ENCODE measurements around the gene LTBP1. TPM values are rescaled to one million over a fixed set of nuclear protein-coding genes. Genes with fewer than 3 reads are reported as not detected.

LTBP1 gene
- total and polyA plus RNA-seq, 2 of the 13 experiments (the other 11 are each of a cell fraction or from before 2014, with no cell fraction given) = 0.12 to 0.22 TPM

- ATAC-seq (no peak), FAIRE-seq (no peak), DNase-seq (ENCODE audit: low spot score) (no peak)
- intact Hi-C loops (cut with micrococcal nuclease; ENCODE audit: unreplicated experiment) = no loop called here
- WGBS (ENCODE audit: low lambda C conversion rate) = 5% methylated on average over 4 of the region's 4 CpGs
- Histone ChIP-seq H3K4me1 (ENCODE audit: insufficient read depth, low read length) (no peaks in the 10 kb centered on the region), H3K27ac (ENCODE audit: extremely low read length, insufficient read depth, low read length) (no peak overlapping the region), H3K4me2 (ENCODE audit: low read depth, low read length) (no peak overlapping the region), H3K79me2 (ENCODE audit: insufficient read depth, low read length) (no peaks in the 10 kb centered on the region), H2AFZ (ENCODE audit: low read length) (no peak overlapping the region), H3K9me3 (ENCODE audit: low read length) (no peaks in the 10 kb centered on the region), H3K9ac (ENCODE audit: insufficient read depth, low read depth, low read length) (no peak overlapping the region), H3K36me3 (replicated peaks in 1 of 2; ENCODE audit: control insufficient read depth in 1 of 2, insufficient read depth in 2 of 2, low read length in 2 of 2) (no peaks in the 10 kb centered on the region), H3K4me3 (replicated peaks in 1 of 3; ENCODE audit: insufficient read depth in 1 of 3, low read depth in 2 of 3, low read length in 3 of 3) (no peak overlapping the region), H4K20me1 (ENCODE audit: insufficient read depth, low read length) (no peaks in the 10 kb centered on the region), H3K27me3 (ENCODE audit: control insufficient read depth in 1 of 2, insufficient read depth in 2 of 2, low read length in 2 of 2) (peaks cover 0 to 7% of the 10 kb centered on the region in 2 experiments; a peak in 1 of 5 replicates)
- POLR2A ChIA-PET = no interaction called here
- TF ChIP-seq FOXA3 (CRISPR knock-in tag; IDR thresholded peaks at IDR 0.05) (peak; percentile 11; the same call in 1 of the 2 replicates), SRSF9 (IDR thresholded peaks at IDR 0.05; ENCODE audit: borderline replicate concordance, insufficient read depth, low read depth, low read length, poor library complexity, severe bottlenecking) (no peak)
- TF ChIP-seq, protein P1, sequence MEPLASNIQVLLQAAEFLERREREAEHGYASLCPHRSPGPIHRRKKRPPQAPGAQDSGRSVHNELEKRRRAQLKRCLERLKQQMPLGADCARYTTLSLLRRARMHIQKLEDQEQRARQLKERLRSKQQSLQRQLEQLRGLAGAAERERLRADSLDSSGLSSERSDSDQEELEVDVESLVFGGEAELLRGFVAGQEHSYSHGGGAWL (CRISPR knock-in tag; IDR thresholded peaks at IDR 0.05) = no peak
- in situ Hi-C loops (cut with HindIII; ENCODE audit: extremely low pct_ligation_motif_present, low pct_unique_long_range_greater_than_20kb) = no loop called here
- CTCF ChIA-PET (ENCODE audit: low intra/inter-chr PET ratio, low total read pairs) = no interaction called here
- BruUV-seq (replicated peaks) = no TSS peak
Observed at GRCh38 chr2:33342705-33343104, 396.0 kb downstream of the LTBP1 start.

GRCh38 chr2:33343387-33343895 is 396.7 kb downstream of the LTBP1 start:
- H3K36me3 ChIP-seq (replicated peaks in 1 of 2; ENCODE audit: control insufficient read depth in 1 of 2, insufficient read depth in 2 of 2, low read length in 2 of 2) = no peaks in the 10 kb centered on the region
- in situ Hi-C loops (cut with HindIII; ENCODE audit: extremely low pct_ligation_motif_present, low pct_unique_long_range_greater_than_20kb) = no loop called here
- no peaks in the 10 kb centered on the region for H4K20me1 ChIP-seq (ENCODE audit: insufficient read depth, low read length)
- peaks cover 0 to 5% of the 10 kb centered on the region in 2 experiments; a peak in 1 of 5 replicates for H3K27me3 ChIP-seq (ENCODE audit: control insufficient read depth in 1 of 2, insufficient read depth in 2 of 2, low read length in 2 of 2)
- TF ChIP-seq CEBPB (IDR thresholded peaks at IDR 0.05; ENCODE audit: borderline replicate concordance, low read depth, low read length) (0 out of 2 replicates have a peak, but pooled peaks have one; percentile 7), ZNF207 (IDR thresholded peaks at IDR 0.05; ENCODE audit: borderline replicate concordance) (no peak), ZXDC (CRISPR knock-in tag; IDR thresholded peaks at IDR 0.05) (no peak)
- TF ChIP-seq, protein P1 (CRISPR knock-in tag; IDR thresholded peaks at IDR 0.05) = no peak
- TF ChIP-seq, protein P2, sequence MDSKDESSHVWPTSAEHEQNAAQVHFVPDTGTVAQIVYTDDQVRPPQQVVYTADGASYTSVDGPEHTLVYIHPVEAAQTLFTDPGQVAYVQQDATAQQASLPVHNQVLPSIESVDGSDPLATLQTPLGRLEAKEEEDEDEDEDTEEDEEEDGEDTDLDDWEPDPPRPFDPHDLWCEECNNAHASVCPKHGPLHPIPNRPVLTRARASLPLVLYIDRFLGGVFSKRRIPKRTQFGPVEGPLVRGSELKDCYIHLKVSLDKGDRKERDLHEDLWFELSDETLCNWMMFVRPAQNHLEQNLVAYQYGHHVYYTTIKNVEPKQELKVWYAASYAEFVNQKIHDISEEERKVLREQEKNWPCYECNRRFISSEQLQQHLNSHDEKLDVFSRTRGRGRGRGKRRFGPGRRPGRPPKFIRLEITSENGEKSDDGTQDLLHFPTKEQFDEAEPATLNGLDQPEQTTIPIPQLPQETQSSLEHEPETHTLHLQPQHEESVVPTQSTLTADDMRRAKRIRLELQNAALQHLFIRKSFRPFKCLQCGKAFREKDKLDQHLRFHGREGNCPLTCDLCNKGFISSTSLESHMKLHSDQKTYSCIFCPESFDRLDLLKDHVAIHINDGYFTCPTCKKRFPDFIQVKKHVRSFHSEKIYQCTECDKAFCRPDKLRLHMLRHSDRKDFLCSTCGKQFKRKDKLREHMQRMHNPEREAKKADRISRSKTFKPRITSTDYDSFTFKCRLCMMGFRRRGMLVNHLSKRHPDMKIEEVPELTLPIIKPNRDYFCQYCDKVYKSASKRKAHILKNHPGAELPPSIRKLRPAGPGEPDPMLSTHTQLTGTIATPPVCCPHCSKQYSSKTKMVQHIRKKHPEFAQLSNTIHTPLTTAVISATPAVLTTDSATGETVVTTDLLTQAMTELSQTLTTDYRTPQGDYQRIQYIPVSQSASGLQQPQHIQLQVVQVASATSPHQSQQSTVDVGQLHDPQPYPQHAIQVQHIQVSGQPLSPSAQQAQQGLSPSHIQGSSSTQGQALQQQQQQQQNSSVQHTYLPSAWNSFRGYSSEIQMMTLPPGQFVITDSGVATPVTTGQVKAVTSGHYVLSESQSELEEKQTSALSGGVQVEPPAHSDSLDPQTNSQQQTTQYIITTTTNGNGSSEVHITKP (CRISPR knock-in tag; IDR thresholded peaks at IDR 0.05; ENCODE audit: low read depth) = no peak
- TF ChIP-seq, protein P3, sequence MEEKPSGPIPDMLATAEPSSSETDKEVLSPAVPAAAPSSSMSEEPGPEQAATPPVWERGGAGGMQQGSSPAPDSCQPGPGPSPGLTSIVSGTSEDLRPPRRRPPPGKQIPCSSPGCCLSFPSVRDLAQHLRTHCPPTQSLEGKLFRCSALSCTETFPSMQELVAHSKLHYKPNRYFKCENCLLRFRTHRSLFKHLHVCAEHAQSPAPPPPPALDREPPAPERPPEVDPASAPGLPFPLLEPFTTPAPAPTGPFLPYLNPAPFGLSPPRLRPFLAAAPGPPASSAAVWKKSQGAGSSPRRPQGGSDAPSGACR (CRISPR knock-in tag; IDR thresholded peaks at IDR 0.05) = no peak
- no peak overlapping the region for H3K4me2 ChIP-seq (ENCODE audit: low read depth, low read length)
- CTCF ChIA-PET (ENCODE audit: low intra/inter-chr PET ratio, low total read pairs) = no interaction called here
- no TSS peak for BruUV-seq (replicated peaks)
- H3K9me3 ChIP-seq (ENCODE audit: low read length) = no peaks in the 10 kb centered on the region
- ATAC-seq (no peak), FAIRE-seq (no peak), DNase-seq (ENCODE audit: low spot score) (no peak)
- no peak overlapping the region for H3K4me3 ChIP-seq (replicated peaks in 1 of 3; ENCODE audit: insufficient read depth in 1 of 3, low read depth in 2 of 3, low read length in 3 of 3)
- H3K9ac ChIP-seq (ENCODE audit: insufficient read depth, low read depth, low read length) = no peak overlapping the region
- intact Hi-C loops (cut with micrococcal nuclease; ENCODE audit: unreplicated experiment) = no loop called here
- POLR2A ChIA-PET = no interaction called here
- no peaks in the 10 kb centered on the region for H3K4me1 ChIP-seq (ENCODE audit: insufficient read depth, low read length)
- H3K27ac ChIP-seq (ENCODE audit: extremely low read length, insufficient read depth, low read length) = no peak overlapping the region
- H3K79me2 ChIP-seq (ENCODE audit: insufficient read depth, low read length) = no peaks in the 10 kb centered on the region
- 25% methylated on average over 3 of the region's 3 CpGs for WGBS (ENCODE audit: low lambda C conversion rate)
- H2AFZ ChIP-seq (ENCODE audit: low read length) = no peak overlapping the region

Measured in HepG2 (cell line).